ENCODE data around the gene RAB43.

DNA sequence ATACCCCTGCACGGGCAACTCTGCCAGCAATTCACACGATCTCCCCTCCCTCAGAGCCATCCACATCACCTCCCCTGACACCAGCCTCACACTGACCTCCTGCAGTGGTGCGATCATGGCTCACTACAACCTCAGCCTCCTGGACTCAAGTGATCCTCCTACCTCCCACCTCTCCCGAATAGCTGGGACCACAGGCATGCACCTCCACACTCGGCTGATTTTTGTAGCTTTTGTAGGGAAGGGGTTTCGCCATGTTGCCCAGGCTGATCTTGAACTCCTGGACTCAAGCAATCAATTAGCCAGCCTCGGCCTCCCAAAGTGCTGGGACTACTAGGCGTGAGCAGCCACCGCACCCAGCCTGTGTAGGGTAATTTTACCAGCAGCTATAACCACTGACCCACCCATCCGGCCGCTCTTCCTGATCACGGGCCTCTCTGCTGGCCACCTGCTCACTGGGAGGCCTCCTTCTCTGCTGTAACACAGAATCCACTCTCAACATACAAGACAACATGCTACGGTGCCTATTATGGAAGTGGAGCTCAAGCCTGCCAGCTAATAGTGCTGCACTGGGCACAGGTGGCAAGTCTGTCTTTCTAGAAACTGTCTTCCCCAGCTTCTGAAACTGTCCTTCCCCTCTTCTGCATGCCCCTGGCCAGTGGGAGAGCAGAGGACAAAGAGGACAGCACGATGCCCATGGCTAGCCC is 56.4 kb downstream of the RAB43 start:
- TF ChIP-seq, protein P1, sequence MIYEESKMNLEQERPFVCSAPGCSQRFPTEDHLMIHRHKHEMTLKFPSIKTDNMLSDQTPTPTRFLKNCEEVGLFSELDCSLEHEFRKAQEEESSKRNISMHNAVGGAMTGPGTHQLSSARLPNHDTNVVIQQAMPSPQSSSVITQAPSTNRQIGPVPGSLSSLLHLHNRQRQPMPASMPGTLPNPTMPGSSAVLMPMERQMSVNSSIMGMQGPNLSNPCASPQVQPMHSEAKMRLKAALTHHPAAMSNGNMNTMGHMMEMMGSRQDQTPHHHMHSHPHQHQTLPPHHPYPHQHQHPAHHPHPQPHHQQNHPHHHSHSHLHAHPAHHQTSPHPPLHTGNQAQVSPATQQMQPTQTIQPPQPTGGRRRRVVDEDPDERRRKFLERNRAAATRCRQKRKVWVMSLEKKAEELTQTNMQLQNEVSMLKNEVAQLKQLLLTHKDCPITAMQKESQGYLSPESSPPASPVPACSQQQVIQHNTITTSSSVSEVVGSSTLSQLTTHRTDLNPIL (CRISPR knock-in tag; IDR thresholded peaks at IDR 0.05; ENCODE audit: low read depth): no peak
- TF ChIP-seq PPARA (CRISPR knock-in tag; IDR thresholded peaks at IDR 0.05; ENCODE audit: borderline replicate concordance): no peak

Data from SK-N-SH treated with all-trans-retinoic acid at 6 μM for 48 hours (cell line).